ENCODE data around the gene MRPL32.
A peak's percentile ranks its signal among the peaks of the same experiment; 100 is the strongest.
"Not testable (repeated sequence)": the region's sequence is repeated elsewhere in the genome, so short reads cannot be mapped to it uniquely, and the experiment has no call there.

The MRPL32 gene

GRCh38 chr7:42931834-42932651 lies at the start of gene MRPL32, which contains the start of gene PSMA2:
Gene MRPL32, plus strand, starts transcription at chr7:42932376. Its CDS starts 11 bp downstream, at chr7:42932387.
Gene PSMA2, minus strand, starts transcription at chr7:42932174. Its CDS starts 16 bp downstream, at chr7:42932158.
- peak; percentile 98 for DNase-seq

- DNase-seq: no peak
Measured at GRCh38 chr7:42883950-42884349, 48.2 kb upstream of the MRPL32 start.

- DNase-seq: not testable (repeated sequence)
Measured at GRCh38 chr7:42885183-42885582, 47.0 kb upstream of the MRPL32 start.

GRCh38 chr7:42886129-42886528 lies 46.0 kb upstream of the MRPL32 start:
- DNase-seq: no peak

- no peak for DNase-seq
Measured at GRCh38 chr7:42886893-42887505, 45.2 kb upstream of the MRPL32 start.

GRCh38 chr7:42893346-42894240 lies 38.6 kb upstream of the MRPL32 start:
- DNase-seq: no peak

- no peak for DNase-seq
Measured at GRCh38 chr7:42900842-42901241, 31.3 kb upstream of the MRPL32 start.

- no peak for DNase-seq
Measured at GRCh38 chr7:42902331-42902730, 29.8 kb upstream of the MRPL32 start.

GRCh38 chr7:42906181-42906580 lies 26.0 kb upstream of the MRPL32 start:
- DNase-seq: no peak

GRCh38 chr7:42907316-42907715 lies 24.9 kb upstream of the MRPL32 start:
- no peak for DNase-seq

- no peak for DNase-seq
Measured at GRCh38 chr7:42910306-42910705, 21.9 kb upstream of the MRPL32 start.

- DNase-seq: peak; percentile 96
Measured at GRCh38 chr7:42911454-42912447, 20.4 kb upstream of the MRPL32 start, which contains the start of gene C7orf25. Gene C7orf25, minus strand, starts transcription at chr7:42912070. Its CDS starts 1,170 bp downstream, at chr7:42910900.

GRCh38 chr7:42913591-42913990 lies 18.6 kb upstream of the MRPL32 start:
- peak; percentile 34 for DNase-seq

GRCh38 chr7:42914009-42914408 lies 18.2 kb upstream of the MRPL32 start:
- no peak for DNase-seq

- no peak for DNase-seq
Measured at GRCh38 chr7:42914421-42915045, 17.6 kb upstream of the MRPL32 start.

- no peak for DNase-seq
Measured at GRCh38 chr7:42915356-42915755, 16.8 kb upstream of the MRPL32 start.

- no peak for DNase-seq
Measured at GRCh38 chr7:42922017-42922753, 10.0 kb upstream of the MRPL32 start.

- DNase-seq: no peak
Measured at GRCh38 chr7:42924223-42924838, 7.8 kb upstream of the MRPL32 start.

GRCh38 chr7:42925630-42926029 lies 6.5 kb upstream of the MRPL32 start:
- DNase-seq: no peak

GRCh38 chr7:42926204-42926603 lies 6.0 kb upstream of the MRPL32 start:
- DNase-seq: no peak
